H1 (cell line): Measurements from ENCODE around the gene CAPN8. TPM values are rescaled to one million over a fixed set of nuclear protein-coding genes. Genes with fewer than 3 reads are reported as not detected.

Source experiments
- CTCF ChIA-PET: fragments of 300-600 bp; sonication (Branson Sonifier 250); formaldehyde crosslinking; loops from one replicate; lab custom pipeline; 2021; ENCODE audit not compliant: partially characterized antibody; lab: Charles Lee
- POLR2A ChIA-PET: fragments of 300-600 bp; sonication (Branson Sonifier 250); formaldehyde crosslinking; loops from one replicate; lab custom pipeline; 2021; ENCODE audit warnings: inconsistent platforms; ENCODE audit not compliant: partially characterized antibody; lab: Charles Lee
- DNase-seq, 2 experiments: peaks; one replicate each; pipeline versions ENCODE4 v3.0.0 to v3.0.0-alpha.2; 2010 to 2022; ENCODE audit warnings: low spot score in 2 of 2, low read depth in 1 of 2, mixed read lengths in 1 of 2
- FAIRE-seq: peaks from 2 replicates; lab custom pipeline; 2011; peaks lifted over from hg19 to GRCh38; lab: Jason Lieb, UNC
- H2AFZ ChIP-seq: 2 replicates; pipeline ENCODE4 v1.8.1; 2012; ENCODE audit warnings: low read length, inconsistent platforms
- H2AK5ac ChIP-seq: 2 replicates; pipeline ENCODE4 v1.6.1; 2013; ENCODE audit warnings: low read depth, low read length
- H2BK120ac ChIP-seq: replicated peaks from 2 replicates; pipeline ENCODE3; 2013; ENCODE audit warnings: low read depth, low read length, inconsistent platforms
- H2BK12ac ChIP-seq: 2 replicates; pipeline ENCODE4 v1.6.1; 2013; ENCODE audit warnings: low read depth, low read length
- H2BK15ac ChIP-seq: 2 replicates; pipeline ENCODE4 v1.6.1; 2013; ENCODE audit warnings: low read length
- H2BK20ac ChIP-seq: 2 replicates; pipeline ENCODE4 v1.6.1; 2013; ENCODE audit warnings: low read length
- H2BK5ac ChIP-seq: 2 replicates; pipeline ENCODE4 v1.6.1; 2013; ENCODE audit warnings: low read depth, low read length
- H3K14ac ChIP-seq: 2 replicates; pipeline ENCODE4 v1.6.1; 2013; ENCODE audit warnings: inconsistent platforms; ENCODE audit not compliant: insufficient read length
- H3K18ac ChIP-seq: 2 replicates; pipeline ENCODE4 v1.6.1; 2013; ENCODE audit warnings: low read length; ENCODE audit errors: extremely low read depth
- H3K23ac ChIP-seq: 2 replicates; pipeline ENCODE4 v1.6.1; 2013; ENCODE audit warnings: inconsistent platforms; ENCODE audit not compliant: insufficient read length
- H3K23me2 ChIP-seq: 2 replicates; pipeline ENCODE4 v1.6.1; 2013; ENCODE audit warnings: low read depth, low read length
- H3K27ac ChIP-seq: 2 replicates; pipeline ENCODE4 v1.6.1; 2011; ENCODE audit warnings: low read depth, low read length, inconsistent platforms
- H3K27me3 ChIP-seq, 4 experiments: replicated peaks in 1 of 4; 1 replicate in 1 of 4; 2 replicates in 3 of 4; pipeline versions ENCODE4 v1.6.1 to v1.8.1; 2011 to 2013; ENCODE audit warnings: low read length in 3 of 4, mild to moderate bottlenecking in 3 of 4, inconsistent platforms in 2 of 4, mixed read lengths in 2 of 4, moderate library complexity in 1 of 4; ENCODE audit not compliant: control insufficient read depth in 3 of 4, insufficient read depth in 3 of 4; ENCODE audit errors: extremely low read depth in 1 of 4
- H3K36me3 ChIP-seq, 4 experiments: 2 replicates each; pipeline versions ENCODE4 v1.6.1 to v1.8.1; 2011 to 2013; ENCODE audit warnings: mild to moderate bottlenecking in 4 of 4, low read length in 3 of 4, moderate library complexity in 2 of 4, control low read depth in 1 of 4, inconsistent platforms in 1 of 4; ENCODE audit not compliant: insufficient read depth in 4 of 4, control insufficient read depth in 2 of 4
- H3K4ac ChIP-seq: replicated peaks from 2 replicates; pipeline ENCODE3; 2013; ENCODE audit warnings: low read length, low read depth, mixed read lengths, inconsistent platforms; ENCODE audit not compliant: insufficient read length
- H3K4me1 ChIP-seq, 4 experiments: replicated peaks in 1 of 4; 1 replicate in 1 of 4; 2 replicates in 3 of 4; pipeline versions ENCODE4 v1.6.1 to v1.8.1; 2011 to 2013; ENCODE audit warnings: low read length in 3 of 4, inconsistent platforms in 2 of 4, mixed read lengths in 1 of 4; ENCODE audit not compliant: insufficient read depth in 4 of 4, control insufficient read depth in 3 of 4
- H3K4me2 ChIP-seq, 2 experiments: 2 replicates each; pipeline versions ENCODE4 v1.6.1 to v1.8.1; 2011 to 2013; ENCODE audit warnings: low read depth in 2 of 2, low read length in 2 of 2, control low read depth in 1 of 2, inconsistent platforms in 1 of 2, mild to moderate bottlenecking in 1 of 2; ENCODE audit not compliant: insufficient read depth in 1 of 2
- H3K4me3 ChIP-seq, 4 experiments: fragments of 200-600, 300-600 bp in 1 of 4; sonication (generic), shearing (Covaris generic), sonication (Bioruptor Twin) in 1 of 4; 2 replicates each; pipeline versions ENCODE4 v1.5.1 to v1.8.1; 2011 to 2016; ENCODE audit warnings: low read length in 4 of 4, low read depth in 3 of 4, control low read depth in 2 of 4, inconsistent platforms in 2 of 4, mild to moderate bottlenecking in 2 of 4, mixed read lengths in 1 of 4, moderate library complexity in 1 of 4; ENCODE audit not compliant: insufficient read depth in 2 of 4; ENCODE audit errors: extremely low read depth in 1 of 4
- H3K56ac ChIP-seq: replicated peaks from 2 replicates; pipeline ENCODE3; 2013; ENCODE audit warnings: low read depth, mild to moderate bottlenecking, mixed read lengths, low read length, inconsistent platforms; ENCODE audit not compliant: insufficient read length
- H3K79me1 ChIP-seq: 2 replicates; pipeline ENCODE4 v1.6.1; 2013; ENCODE audit warnings: low read depth, low read length, control low read depth
- H3K79me2 ChIP-seq, 2 experiments: 2 replicates each; pipeline versions ENCODE4 v1.6.1 to v1.8.1; 2012 to 2013; ENCODE audit warnings: low read length in 2 of 2, mild to moderate bottlenecking in 2 of 2, inconsistent platforms in 1 of 2; ENCODE audit not compliant: insufficient read depth in 2 of 2, control insufficient read depth in 1 of 2
- H3K9ac ChIP-seq, 4 experiments: replicated peaks in 1 of 4; 1 replicate in 1 of 4; 2 replicates in 3 of 4; pipeline versions ENCODE4 v1.6.1 to v1.8.1; 2011 to 2013; ENCODE audit warnings: low read depth in 3 of 4, low read length in 3 of 4, control low read depth in 2 of 4, mild to moderate bottlenecking in 2 of 4, moderate library complexity in 2 of 4, inconsistent platforms in 1 of 4; ENCODE audit errors: extremely low read depth in 1 of 4
- H3K9me3 ChIP-seq, 2 experiments: 2 replicates each; pipeline versions ENCODE4 v1.6.1 to v1.8.1; 2012 to 2013; ENCODE audit warnings: mild to moderate bottlenecking in 2 of 2, moderate library complexity in 2 of 2, control low read depth in 1 of 2, inconsistent platforms in 1 of 2, low read depth in 1 of 2, low read length in 1 of 2, mixed read lengths in 1 of 2; ENCODE audit not compliant: insufficient read depth in 2 of 2
- H4K20me1 ChIP-seq, 2 experiments: replicated peaks in 1 of 2; 2 replicates each; pipeline versions ENCODE3 to v1.8.1; 2011 to 2013; ENCODE audit warnings: inconsistent platforms in 2 of 2, low read length in 2 of 2, mild to moderate bottlenecking in 1 of 2; ENCODE audit not compliant: insufficient read depth in 2 of 2, control insufficient read depth in 1 of 2
- H4K5ac ChIP-seq: 2 replicates; pipeline ENCODE4 v1.6.1; 2013; ENCODE audit warnings: low read length, low read depth, mixed read lengths, inconsistent platforms; ENCODE audit not compliant: insufficient read length
- H4K8ac ChIP-seq: 2 replicates; pipeline ENCODE4 v1.8.0; 2013; ENCODE audit warnings: mild to moderate bottlenecking, moderate library complexity, low read length, inconsistent platforms; ENCODE audit not compliant: insufficient read depth; ENCODE audit errors: extremely low read depth
- H4K91ac ChIP-seq: replicated peaks from 2 replicates; pipeline ENCODE3; 2013; ENCODE audit warnings: low read length, mixed read lengths, inconsistent platforms; ENCODE audit not compliant: insufficient read length
- CBX5 ChIP-seq: fragments of 300-800, 300-1000 bp; sonication (generic); IDR thresholded peaks from 2 replicates; pipeline ENCODE4 v1.7.1; 2016; ENCODE audit warnings: antibody characterized with exemption, low read length, low read depth
- RAD21 ChIP-seq, 2 experiments: IDR thresholded peaks in 1 of 2; conservative IDR thresholded peaks in 1 of 2; 2 replicates each; pipeline ENCODE4 v1.6.1; 2011; ENCODE audit warnings: low read depth in 2 of 2, low read length in 2 of 2, improper control_type of control experiment in 1 of 2, inconsistent platforms in 1 of 2, mild to moderate bottlenecking in 1 of 2, moderate library complexity in 1 of 2
- WGBS, 2 experiments: shearing (Covaris generic) in 1 of 2; methylation state at CpG; one replicate each; pipeline versions ENCODE4 v1.1.6 to v1.1.7; 2013 to 2015; ENCODE audit warnings: low lambda C conversion rate in 2 of 2, mixed read lengths in 2 of 2, inconsistent platforms in 1 of 2, low coverage in 1 of 2, missing lambda C conversion rate in 1 of 2; ENCODE audit not compliant: insufficient replicate concordance in 2 of 2, insufficient coverage in 1 of 2, insufficient read length in 1 of 2; ENCODE audit errors: extremely low coverage in 1 of 2, missing lambda C conversion rate in 1 of 2; 5-methylcytosine and 5-hydroxymethylcytosine counted together
- polyA plus RNA-seq, 7 experiments: library from polyadenylated mRNA; depleted of rRNA in 3 of 7; stranded (reverse) in 5 of 7; unstranded in 2 of 7; fragments of >200 nt in 5 of 7; fragments of 200-250 nt in 2 of 7; gene quantifications; 1 replicate in 5 of 7; 2 replicates in 1 of 7; 4 replicates in 1 of 7; pipeline versions ENCODE4 v1.2.1 to v1.2.3, GENCODE V29; 2011 to 2013; ENCODE audit warnings: missing spikeins in 2 of 7, mixed read lengths in 2 of 7
- total RNA-seq: library from RNA; stranded (reverse); fragmentation: NEBNext Ultra II Directional; extraction: Animal tissue kit (Norgen Biotek cat#: 25700); gene quantifications from 2 replicates; pipeline ENCODE4 v1.2.1, GENCODE V29; 2021

Gene CAPN8
- total and polyA plus RNA-seq, 2 of the 8 experiments (the other 6 are each of a cell fraction or from before 2014, with no cell fraction given) = 0.20 to 0.26 TPM

GRCh38 chr1:223535319-223535718, 130.2 kb downstream of the CAPN8 start:
- no peak overlapping the region for H2AFZ ChIP-seq
- no peak overlapping the region for H4K8ac ChIP-seq
- H4K5ac ChIP-seq = no peak overlapping the region
- H4K20me1 ChIP-seq = no peaks in the 10 kb centered on the region
- H3K4me3 ChIP-seq = no peak overlapping the region
- WGBS, 2 experiments = 91% methylated on average over 5 of the region's 5 CpGs; no CpG with 5 or more reads in 1 of the 2 experiments
- H2BK12ac ChIP-seq = no peak overlapping the region
- no peak overlapping the region for H2AK5ac ChIP-seq
- no peak overlapping the region for H4K91ac ChIP-seq
- no peak for TF ChIP-seq CBX5
- TF ChIP-seq RAD21 (IDR thresholded peaks at IDR 0.05 in 1 of 2, conservative IDR thresholded peaks at IDR 0.05 in 1 of 2; ENCODE audit: low read depth in 2 of 2, low read length in 2 of 2) = peak in 1 of 2 experiments; percentile 9; a peak in 1 of 4 replicates
- H2BK120ac ChIP-seq = no peak overlapping the region
- H3K9me3 ChIP-seq = no peaks in the 10 kb centered on the region
- no peaks in the 10 kb centered on the region for H3K27me3 ChIP-seq
- no peak overlapping the region for H3K27ac ChIP-seq
- no peak for FAIRE-seq
- no peak overlapping the region for H3K56ac ChIP-seq
- no peaks in the 10 kb centered on the region for H3K36me3 ChIP-seq
- no peak overlapping the region for H3K4me2 ChIP-seq
- H3K4me1 ChIP-seq = peaks cover 0 to 3% (median 1%) of the 10 kb centered on the region in 4 experiments; a peak in 2 of 7 replicates
- DNase-seq = no peak
- POLR2A ChIA-PET = no interaction called here
- H3K23me2 ChIP-seq = no peaks in the 10 kb centered on the region
- no peak overlapping the region for H2BK5ac ChIP-seq
- no peak overlapping the region for H3K18ac ChIP-seq
- CTCF ChIA-PET = interaction anchor here (0.8 to 3.8 kb wide), 13 partner anchors 9 to 281 kb away, joined by 3 to 18 read pairs (median 4); no protein-coding TSS in a partner anchor
- no peak overlapping the region for H3K14ac ChIP-seq
- H3K9ac ChIP-seq = no peak overlapping the region
- H3K79me2 ChIP-seq = no peaks in the 10 kb centered on the region
- no peak overlapping the region for H3K4ac ChIP-seq
- no peak overlapping the region for H2BK20ac ChIP-seq
- H3K23ac ChIP-seq = no peak overlapping the region
- no peak overlapping the region for H2BK15ac ChIP-seq
- no peaks in the 10 kb centered on the region for H3K79me1 ChIP-seq
